Rectal smooth muscle tissue (tissue), 1 donor: ENCODE results near the gene PFKL.
"Not testable (repeated sequence)": the region's sequence is repeated elsewhere in the genome, so short reads cannot be mapped to it uniquely, and the experiment has no call there.

Source experiments
- H3K27ac ChIP-seq: one replicate; pipeline ENCODE4 v1.7.0; 2013; ENCODE audit warnings: low read depth, low read length, inconsistent platforms
- H3K27me3 ChIP-seq: one replicate; pipeline ENCODE4 v1.7.0; 2013; ENCODE audit warnings: low read length; ENCODE audit not compliant: control insufficient read depth, insufficient read depth
- H3K36me3 ChIP-seq: one replicate; pipeline ENCODE4 v1.7.0; 2013; ENCODE audit warnings: low read length; ENCODE audit not compliant: control insufficient read depth, insufficient read depth
- H3K4me1 ChIP-seq: one replicate; pipeline ENCODE4 v1.7.0; 2013; ENCODE audit warnings: low read length; ENCODE audit not compliant: control insufficient read depth, insufficient read depth
- H3K4me3 ChIP-seq: one replicate; pipeline ENCODE4 v1.7.0; 2013; ENCODE audit warnings: low read length
- H3K9ac ChIP-seq: one replicate; pipeline ENCODE4 v1.7.0; 2013; ENCODE audit warnings: low read length

The PFKL gene

DNA sequence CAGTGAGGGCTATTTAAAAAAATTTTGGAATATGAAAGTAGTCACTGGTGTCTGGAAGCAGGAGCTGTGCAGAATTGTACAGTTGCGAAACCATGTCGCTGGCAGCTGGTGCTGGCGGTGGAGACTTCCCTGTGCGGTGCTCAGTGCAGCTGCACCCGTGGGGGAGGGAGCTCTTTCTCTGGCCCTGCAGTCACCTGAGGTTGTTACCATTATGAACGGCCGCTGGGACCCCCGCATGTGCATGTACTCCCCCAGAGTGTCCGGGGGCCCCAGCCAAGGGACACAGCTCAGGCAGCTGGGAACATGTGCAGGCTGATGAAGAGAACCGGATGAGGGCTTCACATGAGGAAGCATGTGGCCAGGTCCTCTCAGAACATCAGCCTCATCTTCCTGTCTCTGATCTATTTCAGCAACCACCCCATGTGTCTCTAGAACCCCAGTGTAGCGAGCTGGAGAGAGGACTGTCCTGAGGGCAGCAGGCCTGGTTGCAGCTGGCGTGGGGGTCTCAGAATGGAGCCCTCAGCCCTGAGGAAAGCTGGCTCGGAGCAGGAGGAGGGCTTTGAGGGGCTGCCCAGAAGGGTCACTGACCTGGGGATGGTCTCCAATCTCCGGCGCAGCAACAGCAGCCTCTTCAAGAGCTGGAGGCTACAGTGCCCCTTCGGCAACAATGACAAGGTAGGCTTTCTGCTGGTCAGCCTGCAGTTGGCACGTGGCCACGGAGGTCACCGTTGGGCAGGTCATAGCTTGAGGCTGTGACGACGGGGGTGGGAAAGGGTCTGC lies 53.5 kb downstream of the PFKL start, which contains the start of gene TRPM2:
TRPM2 (plus strand) TSS at position 431 of the 780 bp plus-strand sequence; CDS start at position 511, 80 bp downstream.
- Histone ChIP-seq H3K4me3 (peak within 1 kb of the TSS; percentile 49), H3K9ac (no peak within 1 kb of the TSS), H3K4me1 (no peaks in the 10 kb centered on the region), H3K27me3 (peaks cover 4% of the 10 kb centered on the region), H3K27ac (no peak within 1 kb of the TSS), H3K36me3 (no peaks in the 10 kb centered on the region)

- no peak overlapping the region for H3K9ac ChIP-seq
- peaks cover 2% of the 10 kb centered on the region for H3K27me3 ChIP-seq
- H3K4me3 ChIP-seq = peak overlapping the region; percentile 49
- no peaks in the 10 kb centered on the region for H3K4me1 ChIP-seq
- H3K36me3 ChIP-seq = no peaks in the 10 kb centered on the region
- no peak overlapping the region for H3K27ac ChIP-seq
These were observed 54.1 kb downstream of the PFKL start for GRCh38 chr21:44354001-44354405.

DNA sequence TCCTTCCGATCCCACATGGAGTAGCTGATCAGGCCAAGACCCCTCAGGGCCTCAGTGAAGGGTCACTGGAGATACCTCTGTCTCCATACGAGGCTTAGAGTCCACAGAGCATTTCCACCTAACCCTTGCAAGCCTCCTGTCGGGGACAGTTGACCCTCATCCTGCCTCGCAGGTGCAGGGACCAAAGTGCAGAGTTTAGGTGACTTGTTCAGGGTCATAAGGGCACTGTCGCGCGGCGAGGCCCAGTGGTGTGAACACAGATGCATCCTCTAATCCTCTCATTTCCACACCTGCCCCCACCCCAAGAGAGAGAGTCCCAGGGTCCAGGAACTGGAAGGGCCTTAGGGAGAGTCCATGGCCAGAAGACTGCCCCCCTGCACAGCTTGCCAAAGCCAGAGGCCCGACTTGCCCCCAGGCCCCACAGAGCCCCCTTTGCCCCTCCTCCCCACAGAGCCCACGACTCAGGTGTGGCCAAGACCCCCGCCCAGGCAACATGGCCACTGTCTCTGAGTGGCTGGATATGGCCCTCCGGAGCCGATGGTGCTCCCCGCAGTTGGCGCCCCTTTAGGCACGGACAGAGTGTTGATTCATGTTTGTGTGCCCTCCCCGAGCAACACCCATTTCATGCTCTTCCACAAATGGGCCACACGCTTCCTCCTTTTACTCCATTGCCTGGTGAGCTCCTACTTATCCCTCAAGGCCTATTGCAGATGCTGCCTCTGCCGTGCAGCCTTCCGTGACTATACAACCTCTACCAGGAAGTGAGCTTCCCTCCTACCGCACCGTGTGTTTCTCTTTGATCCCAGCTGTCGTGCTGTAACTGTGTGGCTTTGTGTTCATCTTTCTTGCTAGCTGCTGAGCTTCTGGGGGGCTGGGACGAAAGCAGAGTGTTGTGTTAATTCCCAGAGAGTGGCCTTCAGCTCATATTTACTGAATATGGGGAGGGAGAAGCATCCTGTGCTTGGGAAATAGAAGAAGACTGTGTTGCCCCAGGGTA lies 55.2 kb downstream of the PFKL start:
- no peaks in the 10 kb centered on the region for H3K36me3 ChIP-seq
- H3K9ac ChIP-seq = no peak overlapping the region
- no peaks in the 10 kb centered on the region for H3K4me1 ChIP-seq
- no peak overlapping the region for H3K4me3 ChIP-seq
- H3K27ac ChIP-seq = no peak overlapping the region
- no peaks in the 10 kb centered on the region for H3K27me3 ChIP-seq

DNA sequence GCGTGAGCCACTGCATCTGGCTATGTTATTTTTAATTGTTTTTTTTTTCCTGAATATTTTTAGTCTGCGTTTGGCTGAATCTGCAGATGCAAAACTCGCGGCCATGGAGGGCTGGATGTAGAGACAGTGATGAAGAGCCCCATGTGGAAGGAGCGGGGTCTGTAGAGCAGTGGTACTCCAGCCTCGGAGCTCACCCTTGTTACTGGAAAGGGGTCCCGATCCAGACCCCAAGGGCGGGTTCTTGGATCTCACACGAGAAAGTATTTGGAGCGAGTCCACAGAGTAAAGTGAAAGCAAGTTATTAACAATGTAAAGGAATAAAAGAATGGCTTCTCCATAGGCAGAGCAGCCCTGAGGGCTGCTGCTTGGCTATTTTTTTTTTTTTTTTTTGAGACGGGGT lies 56.3 kb downstream of the PFKL start:
- H3K27me3 ChIP-seq = no peaks in the 10 kb centered on the region
- no peak overlapping the region for H3K9ac ChIP-seq
- H3K4me3 ChIP-seq = no peak overlapping the region
- no peaks in the 10 kb centered on the region for H3K4me1 ChIP-seq
- no peak overlapping the region for H3K27ac ChIP-seq
- H3K36me3 ChIP-seq = no peaks in the 10 kb centered on the region

- H3K4me1 ChIP-seq = no peaks in the 10 kb centered on the region
- H3K27me3 ChIP-seq = no peaks in the 10 kb centered on the region
These were observed 56.8 kb downstream of the PFKL start for GRCh38 chr21:44356636-44357035.

DNA sequence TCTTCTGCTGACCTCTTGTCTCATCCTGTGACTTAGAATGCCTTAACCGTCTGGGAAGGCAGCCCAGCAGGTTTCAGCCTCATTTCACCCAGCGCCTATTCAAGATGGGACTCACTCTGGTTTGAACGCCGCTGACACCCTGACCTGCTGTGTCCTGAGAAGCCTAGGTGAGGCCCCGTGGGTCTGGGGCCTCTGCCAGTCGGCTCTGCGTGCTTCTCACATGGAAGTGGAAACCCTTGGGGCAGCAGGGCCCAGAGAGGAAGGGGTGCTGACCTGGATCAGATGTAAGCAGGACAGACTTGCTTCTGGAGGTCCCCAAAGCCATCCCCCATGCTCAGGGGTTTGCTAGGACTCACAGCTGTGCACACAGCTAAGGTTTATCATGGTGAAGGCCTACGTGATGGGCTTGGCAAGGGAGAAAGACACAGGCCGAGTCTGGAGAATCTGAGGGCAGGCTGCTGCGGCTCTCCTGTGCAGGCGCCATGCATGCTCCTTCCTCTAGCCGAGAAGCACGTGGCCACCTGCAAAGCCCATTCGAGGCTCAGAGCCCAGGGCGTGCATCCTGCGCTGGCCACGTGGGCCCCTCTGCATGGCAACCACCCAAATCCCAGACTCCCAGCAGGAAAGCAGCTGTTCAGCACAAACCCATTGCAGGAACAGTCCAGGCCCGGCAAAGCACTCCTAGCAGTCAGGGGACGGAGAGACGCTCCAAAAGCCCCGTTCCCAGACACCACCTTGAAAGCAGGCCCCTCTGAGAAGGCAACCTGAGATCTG lies 57.4 kb downstream of the PFKL start:
- Histone ChIP-seq H3K27ac (no peak overlapping the region), H3K27me3 (no peaks in the 10 kb centered on the region), H3K4me3 (no peak overlapping the region), H3K9ac (no peak overlapping the region), H3K36me3 (no peaks in the 10 kb centered on the region), H3K4me1 (no peaks in the 10 kb centered on the region)

More at GRCh38 chr21:44356636-44357035, 56.8 kb downstream of the PFKL start:
- Histone ChIP-seq H3K27ac (no peak overlapping the region), H3K9ac (no peak overlapping the region), H3K4me3 (no peak overlapping the region), H3K36me3 (no peaks in the 10 kb centered on the region)

DNA sequence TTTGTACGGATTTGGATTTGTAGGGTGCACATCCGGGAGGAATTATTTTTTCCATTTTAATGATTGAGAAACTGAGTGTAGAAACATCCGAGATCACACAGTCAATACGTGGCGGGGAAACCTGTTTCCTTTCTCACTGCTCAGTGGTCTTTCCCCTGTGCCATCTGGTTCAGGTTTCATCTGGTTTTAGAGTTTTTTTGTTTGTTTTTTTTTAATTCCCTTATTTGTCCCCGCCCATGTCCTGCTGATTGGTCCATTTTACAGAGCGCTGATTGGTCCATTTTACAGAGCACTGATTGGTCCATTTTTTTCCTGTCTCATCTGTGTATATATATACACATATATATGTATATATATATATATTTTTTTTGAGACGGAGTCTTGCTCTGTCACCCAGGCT lies 59.5 kb downstream of the PFKL start:
- Histone ChIP-seq H3K4me3 (no peak overlapping the region), H3K36me3 (no peaks in the 10 kb centered on the region), H3K9ac (no peak overlapping the region), H3K27me3 (peaks cover 5% of the 10 kb centered on the region), H3K4me1 (no peaks in the 10 kb centered on the region), H3K27ac (no peak overlapping the region)

- Histone ChIP-seq H3K36me3 (no peaks in the 10 kb centered on the region), H3K4me3 (no peak overlapping the region), H3K9ac (no peak overlapping the region), H3K4me1 (no peaks in the 10 kb centered on the region), H3K27ac (no peak overlapping the region), H3K27me3 (peaks cover 5% of the 10 kb centered on the region)
These were observed 60.3 kb downstream of the PFKL start for GRCh38 chr21:44360159-44360558.

DNA sequence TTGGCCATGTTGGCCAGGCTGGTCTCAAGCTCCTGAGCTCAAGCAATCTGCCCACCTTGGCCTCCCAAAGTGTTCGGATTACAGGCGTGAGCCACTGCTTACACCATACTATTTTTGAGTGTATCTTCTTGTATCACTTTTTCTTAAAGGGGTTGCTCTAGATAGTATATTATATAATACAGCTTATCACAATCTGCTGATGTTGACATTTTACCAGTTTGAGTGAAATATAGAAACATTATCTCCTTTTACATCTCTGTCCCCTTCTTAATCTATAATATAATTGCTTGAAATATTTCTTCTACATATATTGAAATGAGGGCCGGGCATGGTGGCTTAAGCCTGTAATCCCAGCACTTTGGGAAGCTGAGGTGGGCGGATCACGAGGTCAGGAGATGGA lies 62.0 kb downstream of the PFKL start:
- not testable (repeated sequence) for H3K9ac ChIP-seq, H3K27me3 ChIP-seq, H3K36me3 ChIP-seq, H3K4me3 ChIP-seq, H3K27ac ChIP-seq, H3K4me1 ChIP-seq

GRCh38 chr21:44363278-44363677 lies 63.4 kb downstream of the PFKL start:
- Histone ChIP-seq H3K27ac (no peak overlapping the region), H3K27me3 (peaks cover 5% of the 10 kb centered on the region), H3K36me3 (no peaks in the 10 kb centered on the region), H3K9ac (no peak overlapping the region), H3K4me1 (no peaks in the 10 kb centered on the region), H3K4me3 (no peak overlapping the region)

DNA sequence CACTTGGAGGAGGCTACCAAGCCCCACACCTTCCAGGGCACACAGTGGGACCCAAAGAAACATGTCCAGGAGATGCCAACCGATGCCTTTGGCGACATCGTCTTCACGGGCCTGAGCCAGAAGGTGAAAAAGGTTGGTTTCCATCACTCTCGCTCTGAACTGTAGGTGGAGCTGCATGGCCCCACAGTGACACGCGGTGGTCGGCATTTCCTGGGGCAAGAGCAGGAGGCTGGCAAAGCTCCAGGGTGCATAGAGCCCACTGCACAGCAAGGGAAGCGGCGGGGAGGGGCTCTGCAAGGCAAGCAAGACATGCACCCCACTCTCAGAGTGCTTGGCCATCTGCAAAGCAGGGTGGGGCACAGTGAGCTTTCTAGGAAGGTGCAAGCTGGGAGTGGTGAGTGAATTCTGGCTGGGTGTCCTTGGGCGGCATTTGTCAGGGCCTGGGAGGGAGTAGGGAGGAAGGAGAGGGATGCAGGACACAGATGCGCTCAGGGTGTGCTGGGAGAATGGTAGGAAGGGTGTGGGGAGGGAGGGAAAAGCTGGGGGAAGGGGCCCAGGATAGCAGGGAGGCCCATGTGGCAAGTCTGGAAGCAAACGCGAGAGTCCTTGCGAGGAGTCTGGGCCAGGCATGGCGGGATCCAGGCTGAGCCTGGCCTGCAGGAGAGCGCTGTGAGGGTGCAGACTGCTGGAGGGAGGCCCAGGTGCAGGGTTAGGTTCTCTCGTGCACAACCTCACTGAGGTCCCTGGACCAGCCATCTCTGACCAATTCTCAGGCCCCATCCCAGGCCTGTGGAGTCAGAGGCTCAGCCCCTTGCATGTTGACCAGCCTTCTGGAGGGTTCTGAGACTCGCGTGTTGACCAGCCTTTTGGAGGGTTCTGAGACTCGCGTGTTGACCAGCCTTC lies 64.5 kb downstream of the PFKL start:
- Histone ChIP-seq H3K4me1 (no peaks in the 10 kb centered on the region), H3K9ac (no peak overlapping the region), H3K27me3 (peaks cover 13% of the 10 kb centered on the region)

More for the DNA sequence above, 64.5 kb downstream of the PFKL start:
- H3K4me3 ChIP-seq = no peak overlapping the region
- no peaks in the 10 kb centered on the region for H3K36me3 ChIP-seq
- H3K27ac ChIP-seq = no peak overlapping the region
